ENCODE data around the gene RBM10. TPM values are rescaled to one million over a fixed set of nuclear protein-coding genes. Genes with fewer than 3 reads are reported as not detected.

RBM10 gene
- total RNA-seq, 1 experiment from 2014 or later = 47.2 TPM

GRCh38 chrX:47179928-47180255, 34.9 kb downstream of the RBM10 start:
- intact Hi-C loops (cut with micrococcal nuclease; ENCODE audit: unreplicated experiment) = no loop called here
- peaks cover 51% of the 10 kb centered on the region for H3K36me3 Mint-ChIP-seq (ENCODE audit: insufficient read depth, unreplicated experiment)
- H3K9me3 Mint-ChIP-seq (ENCODE audit: low read depth, unreplicated experiment) = no peaks in the 10 kb centered on the region
- no peaks in the 10 kb centered on the region for H3K27me3 Mint-ChIP-seq (ENCODE audit: unreplicated experiment)
- no TSS peak for BruUV-seq (replicated peaks)
- no peaks in the 10 kb centered on the region for H3K4me1 Mint-ChIP-seq (ENCODE audit: low read depth, unreplicated experiment)
- TF ChIP-seq CTCF (IDR thresholded peaks at IDR 0.05; ENCODE audit: unreplicated experiment) = no peak
- DNase-seq = no peak
- H3K27ac Mint-ChIP-seq (ENCODE audit: unreplicated experiment) = no peak overlapping the region
- no peak overlapping the region for H3K4me3 Mint-ChIP-seq (ENCODE audit: low read depth, unreplicated experiment)
- CTCF ChIA-PET = no interaction called here

- CTCF ChIA-PET = no interaction called here
- peaks cover 50% of the 10 kb centered on the region for H3K36me3 Mint-ChIP-seq (ENCODE audit: insufficient read depth, unreplicated experiment)
- no peak for DNase-seq
- no peaks in the 10 kb centered on the region for H3K27me3 Mint-ChIP-seq (ENCODE audit: unreplicated experiment)
- no peak for TF ChIP-seq CTCF (IDR thresholded peaks at IDR 0.05; ENCODE audit: unreplicated experiment)
- no TSS peak for BruUV-seq (replicated peaks)
- H3K27ac Mint-ChIP-seq (ENCODE audit: unreplicated experiment) = no peak overlapping the region
- H3K4me1 Mint-ChIP-seq (ENCODE audit: low read depth, unreplicated experiment) = no peaks in the 10 kb centered on the region
- intact Hi-C loops (cut with micrococcal nuclease; ENCODE audit: unreplicated experiment) = no loop called here
- H3K4me3 Mint-ChIP-seq (ENCODE audit: low read depth, unreplicated experiment) = no peak overlapping the region
- no peaks in the 10 kb centered on the region for H3K9me3 Mint-ChIP-seq (ENCODE audit: low read depth, unreplicated experiment)
Measured at GRCh38 chrX:47180346-47180745, 35.3 kb downstream of the RBM10 start.

DNA sequence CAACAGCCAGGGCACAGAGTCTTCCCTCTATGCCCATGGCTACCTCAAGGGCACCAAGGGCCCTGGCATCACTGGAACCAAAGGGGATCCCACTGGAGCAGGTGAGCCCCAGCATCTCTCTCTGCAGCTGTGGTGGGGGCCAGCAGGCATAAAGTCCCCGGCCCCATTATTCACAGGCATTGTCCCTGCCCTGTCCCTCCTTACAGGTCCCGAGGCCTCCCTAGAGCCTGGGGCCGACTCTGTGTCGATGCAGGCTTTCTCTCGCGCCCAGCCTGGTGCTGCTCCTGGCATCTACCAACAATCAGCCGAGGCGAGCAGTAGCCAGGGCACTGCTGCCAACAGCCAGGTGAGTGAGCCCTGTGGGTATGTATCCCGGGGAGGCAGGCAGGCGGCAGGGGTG, 36.3 kb downstream of the RBM10 start:
- no TSS peak for BruUV-seq (replicated peaks)
- TF ChIP-seq CTCF (IDR thresholded peaks at IDR 0.05; ENCODE audit: unreplicated experiment) = no peak
- intact Hi-C loops (cut with micrococcal nuclease; ENCODE audit: unreplicated experiment) = no loop called here
- no peak for DNase-seq
- CTCF ChIA-PET = no interaction called here
- Mint-ChIP-seq H3K27ac (ENCODE audit: unreplicated experiment) (no peak overlapping the region), H3K4me1 (ENCODE audit: low read depth, unreplicated experiment) (no peaks in the 10 kb centered on the region), H3K4me3 (ENCODE audit: low read depth, unreplicated experiment) (no peak overlapping the region), H3K9me3 (ENCODE audit: low read depth, unreplicated experiment) (no peaks in the 10 kb centered on the region), H3K36me3 (ENCODE audit: insufficient read depth, unreplicated experiment) (peaks cover 53% of the 10 kb centered on the region), H3K27me3 (ENCODE audit: unreplicated experiment) (no peaks in the 10 kb centered on the region)

DNA sequence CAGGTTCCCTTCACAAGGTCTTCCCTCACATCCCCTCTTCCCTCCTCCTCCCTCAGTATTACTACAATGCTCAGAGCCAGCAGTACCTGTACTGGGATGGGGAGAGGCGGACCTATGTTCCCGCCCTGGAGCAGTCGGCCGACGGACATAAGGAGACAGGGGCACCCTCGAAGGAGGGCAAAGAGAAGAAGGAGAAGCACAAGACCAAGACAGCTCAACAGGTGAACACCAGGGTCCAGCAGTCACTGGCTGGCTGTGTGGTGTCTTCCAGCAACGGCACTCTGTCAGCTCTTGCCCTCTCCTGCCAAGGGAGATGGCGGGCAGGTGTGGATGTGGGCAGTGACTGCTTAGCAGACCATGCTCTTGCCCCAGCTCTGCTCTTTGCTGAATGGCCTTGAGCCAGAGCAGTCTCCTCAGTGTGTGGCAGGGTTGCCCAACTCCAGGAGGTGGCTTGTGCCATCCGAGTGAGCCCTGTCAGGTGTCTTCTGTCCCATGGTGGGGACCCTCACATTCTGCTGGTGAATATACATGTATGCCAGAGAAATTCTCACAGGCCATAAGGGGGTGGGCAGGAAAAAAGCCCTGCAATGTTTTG, 37.2 kb downstream of the RBM10 start:
- intact Hi-C loops (cut with micrococcal nuclease; ENCODE audit: unreplicated experiment) = no loop called here
- CTCF ChIA-PET = no interaction called here
- H3K36me3 Mint-ChIP-seq (ENCODE audit: insufficient read depth, unreplicated experiment) = peaks cover 48% of the 10 kb centered on the region
- no peaks in the 10 kb centered on the region for H3K27me3 Mint-ChIP-seq (ENCODE audit: unreplicated experiment)
- no peak overlapping the region for H3K4me3 Mint-ChIP-seq (ENCODE audit: low read depth, unreplicated experiment)
- DNase-seq = no peak
- H3K4me1 Mint-ChIP-seq (ENCODE audit: low read depth, unreplicated experiment) = no peaks in the 10 kb centered on the region
- BruUV-seq (replicated peaks) = no TSS peak
- H3K27ac Mint-ChIP-seq (ENCODE audit: unreplicated experiment) = no peak overlapping the region
- H3K9me3 Mint-ChIP-seq (ENCODE audit: low read depth, unreplicated experiment) = no peaks in the 10 kb centered on the region
- no peak for TF ChIP-seq CTCF (IDR thresholded peaks at IDR 0.05; ENCODE audit: unreplicated experiment)

All from Calu3 (cell line).